Stimulated activated CD8-positive, alpha-beta memory T cell treated with anti-CD3 and anti-CD28 coated beads, Interleukin-4, amount 100 ng/mL, for 24 hours (primary cell): ENCODE data around the gene PILRA.
"Not testable (repeated sequence)": the region's sequence is repeated elsewhere in the genome, so short reads cannot be mapped to it uniquely, and the experiment has no call there.

Source experiments
- DNase-seq: peaks from one replicate; pipeline ENCODE4 v3.0.0-alpha.2; 2020; ENCODE audit warnings: low read depth

Gene PILRA

GRCh38 chr7:100380196-100380595, 6.9 kb downstream of the PILRA start:
- no peak for DNase-seq

GRCh38 chr7:100381531-100382233, 8.4 kb downstream of the PILRA start:
- not testable (repeated sequence) for DNase-seq

GRCh38 chr7:100382234-100382853, 9.1 kb downstream of the PILRA start:
- not testable (repeated sequence) for DNase-seq

- DNase-seq = no peak
Observed at GRCh38 chr7:100384628-100385294, 11.5 kb downstream of the PILRA start.

GRCh38 chr7:100386940-100387339, 13.7 kb downstream of the PILRA start:
- no peak for DNase-seq

GRCh38 chr7:100387695-100388094, 14.4 kb downstream of the PILRA start:
- no peak for DNase-seq

GRCh38 chr7:100389437-100390088, 16.3 kb downstream of the PILRA start:
- no peak for DNase-seq

GRCh38 chr7:100390286-100391009, 17.2 kb downstream of the PILRA start:
- no peak for DNase-seq

GRCh38 chr7:100393233-100393905, 20.1 kb downstream of the PILRA start:
- no peak for DNase-seq

GRCh38 chr7:100394077-100394476, 20.8 kb downstream of the PILRA start:
- DNase-seq = no peak

GRCh38 chr7:100396421-100396982, 23.2 kb downstream of the PILRA start:
- DNase-seq = peak; percentile 28

GRCh38 chr7:100397315-100398081, 24.2 kb downstream of the PILRA start:
- DNase-seq = no peak

- no peak for DNase-seq
Observed at GRCh38 chr7:100398239-100398638, 25.0 kb downstream of the PILRA start.

GRCh38 chr7:100400041-100400440, 26.8 kb downstream of the PILRA start:
- no peak for DNase-seq

- no peak for DNase-seq
Observed at GRCh38 chr7:100400656-100401055, 27.4 kb downstream of the PILRA start.

- DNase-seq = no peak
Observed at GRCh38 chr7:100401811-100402210, 28.5 kb downstream of the PILRA start.

GRCh38 chr7:100402241-100402640, 29.0 kb downstream of the PILRA start:
- DNase-seq = no peak

GRCh38 chr7:100406767-100407166, 33.5 kb downstream of the PILRA start:
- DNase-seq = no peak

GRCh38 chr7:100407285-100408180, 34.2 kb downstream of the PILRA start:
- no peak for DNase-seq
